CD14-positive monocyte (primary cell): ENCODE data around the gene PYM1. TPM values are rescaled to one million over a fixed set of nuclear protein-coding genes. Genes with fewer than 3 reads are reported as not detected.

Experiments
- DNase-seq, 3 donors: peaks; one replicate each; pipeline ENCODE4 v3.0.0-alpha.2; 2011 to 2022
- H2AFZ ChIP-seq: 2 replicates; pipeline ENCODE4 v1.6.0; 2012; ENCODE audit warnings: mild to moderate bottlenecking, low read depth, low read length, inconsistent platforms; ENCODE audit not compliant: insufficient read depth, poor library complexity, severe bottlenecking
- H3K27ac ChIP-seq, 2 donors: 1 replicate in 1 of 2; 2 replicates in 1 of 2; pipeline ENCODE4 v1.5.1; 2012 to 2013; ENCODE audit warnings: low read length in 2 of 2, control low read depth in 1 of 2, inconsistent platforms in 1 of 2, low read depth in 1 of 2, mild to moderate bottlenecking in 1 of 2
- H3K27me3 ChIP-seq, 2 donors: one replicate each; pipeline versions ENCODE4 v1.6.0 to v1.6.1; 2011 to 2013; ENCODE audit warnings: low read length in 2 of 2; ENCODE audit not compliant: control insufficient read depth in 2 of 2, insufficient read depth in 2 of 2
- H3K36me3 ChIP-seq, 2 donors: replicated peaks in 1 of 2; 1 replicate in 1 of 2; 2 replicates in 1 of 2; pipeline versions ENCODE4 v1.5.1 to v1.6.1; 2012 to 2013; ENCODE audit warnings: low read length in 2 of 2, control low read depth in 1 of 2, inconsistent platforms in 1 of 2, mild to moderate bottlenecking in 1 of 2; ENCODE audit not compliant: insufficient read depth in 2 of 2, control insufficient read depth in 1 of 2
- H3K4me1 ChIP-seq, 2 donors: 1 replicate in 1 of 2; 2 replicates in 1 of 2; pipeline versions ENCODE4 v1.5.1 to v1.6.1; 2012 to 2013; ENCODE audit warnings: low read length in 2 of 2, control low read depth in 1 of 2, inconsistent platforms in 1 of 2, mild to moderate bottlenecking in 1 of 2, moderate library complexity in 1 of 2; ENCODE audit not compliant: insufficient read depth in 2 of 2, control insufficient read depth in 1 of 2
- H3K4me2 ChIP-seq: replicated peaks from 2 replicates; pipeline ENCODE3; 2012; ENCODE audit warnings: low read length, moderate library complexity, mild to moderate bottlenecking; ENCODE audit not compliant: poor library complexity, severe bottlenecking; ENCODE audit errors: extremely low read depth
- H3K4me3 ChIP-seq, 3 experiments: fragments of 200-600 bp in 1 of 3; sonication (generic) in 1 of 3; replicated peaks in 1 of 3; 1 replicate in 2 of 3; 2 replicates in 1 of 3; pipeline ENCODE4 v1.5.1; 2011 to 2013; ENCODE audit warnings: low read length in 3 of 3, mild to moderate bottlenecking in 3 of 3, control low read depth in 2 of 3, low read depth in 2 of 3, inconsistent platforms in 1 of 3, moderate library complexity in 1 of 3
- H3K79me2 ChIP-seq: 2 replicates; pipeline ENCODE4 v1.6.0; 2012; ENCODE audit warnings: mild to moderate bottlenecking, control low read depth, inconsistent platforms, low read length, moderate library complexity; ENCODE audit not compliant: insufficient read depth
- H3K9ac ChIP-seq: 2 replicates; pipeline ENCODE4 v1.6.0; 2017; ENCODE audit warnings: low read length, mild to moderate bottlenecking; ENCODE audit not compliant: insufficient read depth, poor library complexity, severe bottlenecking
- H3K9me3 ChIP-seq, 2 donors: replicated peaks in 1 of 2; 1 replicate in 1 of 2; 2 replicates in 1 of 2; pipeline versions ENCODE4 v1.5.1 to v1.6.1; 2012 to 2013; ENCODE audit warnings: low read length in 2 of 2, control low read depth in 1 of 2; ENCODE audit not compliant: control insufficient read depth in 1 of 2, insufficient read depth in 1 of 2
- H4K20me1 ChIP-seq: 2 replicates; pipeline ENCODE4 v1.6.0; 2012; ENCODE audit warnings: mild to moderate bottlenecking, low read length, control low read depth, moderate library complexity; ENCODE audit not compliant: insufficient read depth
- H3K27ac Mint-ChIP-seq, 7 donors: one replicate each; pipeline ENCODE4 v1.8.0; 2020; ENCODE audit warnings: mild to moderate bottlenecking in 7 of 7, mixed read lengths in 7 of 7, moderate library complexity in 6 of 7, inconsistent platforms in 2 of 7
- H3K27me3 Mint-ChIP-seq, 3 donors: one replicate each; pipeline ENCODE4 v1.8.0; 2021 to 2022; ENCODE audit warnings: low read depth in 3 of 3, mild to moderate bottlenecking in 3 of 3, mixed read lengths in 3 of 3, moderate library complexity in 3 of 3, inconsistent platforms in 1 of 3
- H3K36me3 Mint-ChIP-seq, 2 donors: one replicate each; pipeline ENCODE4 v1.8.0; 2020; ENCODE audit warnings: mixed read lengths in 2 of 2, inconsistent platforms in 1 of 2, mild to moderate bottlenecking in 1 of 2
- H3K4me1 Mint-ChIP-seq: one replicate; pipeline ENCODE4 v1.8.0; 2020; ENCODE audit warnings: mild to moderate bottlenecking, mixed read lengths
- H3K4me3 Mint-ChIP-seq, 2 donors: one replicate each; pipeline ENCODE4 v1.8.0; 2020; ENCODE audit warnings: mild to moderate bottlenecking in 2 of 2, mixed read lengths in 2 of 2, moderate library complexity in 1 of 2
- H3K9me3 Mint-ChIP-seq, 7 donors: one replicate each; pipeline ENCODE4 v1.8.0; 2020 to 2022; ENCODE audit warnings: mixed read lengths in 7 of 7, mild to moderate bottlenecking in 6 of 7, moderate library complexity in 6 of 7, inconsistent platforms in 2 of 7
- CTCF ChIP-seq: fragments of 200-600 bp; IDR thresholded peaks from one replicate; pipeline ENCODE4 v1.8.0; 2022; ENCODE audit warnings: antibody characterized with exemption, mild to moderate bottlenecking
- WGBS: methylation state at CpG from one replicate; pipeline ENCODE4 v1.1.5; 2013; ENCODE audit warnings: missing lambda C conversion rate; ENCODE audit not compliant: insufficient coverage; 5-methylcytosine and 5-hydroxymethylcytosine counted together
- intact Hi-C, 2 donors: fragments of 100-400 bp; cut with micrococcal nuclease; formaldehyde crosslinking; loops; one replicate each; pipeline versions ENCODE4 v1.15.0 to v1.15.1; 2023
- polyA minus RNA-seq: library from RNA; depleted of rRNA, polyadenylated mRNA; stranded (reverse); fragments of >200 nt; gene quantifications from 2 replicates; pipeline ENCODE4 v1.2.3, GENCODE V29; 2012
- polyA plus RNA-seq, 3 donors: library from polyadenylated mRNA; depleted of rRNA in 1 of 3; unstranded in 2 of 3; stranded (reverse) in 1 of 3; fragments of 300-500 nt in 2 of 3; fragments of >200 nt in 1 of 3; fragmentation: Illumina TruSeq in 2 of 3; gene quantifications; 1 replicate in 2 of 3; 2 replicates in 1 of 3; pipeline ENCODE4 v1.2.3, GENCODE V29; 2012 to 2021
- total RNA-seq, 12 experiments: library from RNA in 1 of 12; stranded (reverse) in 1 of 12; fragments of 120-200 nt in 1 of 12; gene quantifications; one replicate each; pipeline ENCODE4 v1.2.4 and lab custom pipeline; 2013 to 2026; ENCODE audit warnings: mixed read lengths in 6 of 12, inconsistent platforms in 1 of 12

The PYM1 gene
- total RNA-seq (2013): 32.7 TPM
- 10 to 100 TPM; 17.3 to 47.1 (median 39.5) TPM for polyA plus RNA-seq
- 17.5 and 35.8 TPM in 2 replicates for polyA minus RNA-seq
- 3.0 to 12.5 (median 10.0) reads per million in 11 experiments for total RNA-seq (lab: John Stamatoyannopoulos, UW)

GRCh38 chr12:55927588-55928502 lies at the start of gene PYM1:
TSS of gene PYM1 (minus strand) at chr12:55927894. CDS start at chr12:55927761, 133 bp downstream.
- Histone ChIP-seq H3K9me3 (no peaks in the 10 kb centered on the region), H3K4me2 (peak within 1 kb of the TSS; percentile 83), H3K27me3 (no peaks in the 10 kb centered on the region), H3K9ac (peak within 1 kb of the TSS; percentile 85), H3K79me2 (peaks cover 87% of the 10 kb centered on the region), H3K4me1 (peaks cover 51 to 56% of the 10 kb centered on the region in 2 donors), H2AFZ (peak within 1 kb of the TSS; percentile 77), H3K4me3 (peak within 1 kb of the TSS; percentile 65 to 93 (median 91)), H3K36me3 (peaks cover 0 to 5% of the 10 kb centered on the region in 2 donors), H3K27ac (peak within 1 kb of the TSS; percentile 85 to 92), H4K20me1 (peaks cover 15% of the 10 kb centered on the region)
- H3K4me1 Mint-ChIP-seq: peaks cover 59% of the 10 kb centered on the region
- peak within 1 kb of the TSS; percentile 95 to 99 (median 98) for H3K27ac Mint-ChIP-seq
- DNase-seq: peak; percentile 67 to 80 (median 77)
- no peak for TF ChIP-seq CTCF
- H3K27me3 Mint-ChIP-seq: peaks cover 0 to 3% (median 1%) of the 10 kb centered on the region in 3 donors
- intact Hi-C loops: loop anchor here (2.0 to 5.0 kb wide), 5 partner anchors 44 to 191 kb away; partner anchors contain the start of genes DNAJC14 (in 1 of the 2), ORMDL2 (in 1 of the 2), RAB5B (in 1 of the 2) and SARNP (in 1 of the 2)
- H3K4me3 Mint-ChIP-seq: peak within 1 kb of the TSS; percentile 96 to 98
- WGBS: 5% methylated on average over 46 of the region's 49 CpGs
- H3K36me3 Mint-ChIP-seq: peaks cover 11 to 18% of the 10 kb centered on the region in 2 donors
- no peaks in the 10 kb centered on the region for H3K9me3 Mint-ChIP-seq

- Histone ChIP-seq H3K4me1 (peaks cover 26 to 42% of the 10 kb centered on the region in 2 donors), H3K4me2 (peak overlapping the region; percentile 97), H3K79me2 (peaks cover 52% of the 10 kb centered on the region), H3K9ac (peak overlapping the region; percentile 92), H4K20me1 (peaks cover 27% of the 10 kb centered on the region), H3K9me3 (no peaks in the 10 kb centered on the region), H2AFZ (peak overlapping the region; percentile 83), H3K27me3 (no peaks in the 10 kb centered on the region), H3K36me3 (no peaks in the 10 kb centered on the region), H3K27ac (peak overlapping the region; percentile 64 to 87), H3K4me3 (peak overlapping the region; percentile 77 to 92 (median 82))
- Mint-ChIP-seq H3K4me1 (peaks cover 24% of the 10 kb centered on the region), H3K9me3 (peaks cover 0 to 3% (median 0%) of the 10 kb centered on the region in 7 donors), H3K27me3 (peaks cover 0 to 2% (median 0%) of the 10 kb centered on the region in 3 donors), H3K36me3 (peaks cover 12 to 20% of the 10 kb centered on the region in 2 donors), H3K27ac (no peak overlapping the region), H3K4me3 (no peak overlapping the region)
- 1% methylated on average over 15 of the region's 15 CpGs for WGBS
- peak; percentile 22 to 50 (median 27) for DNase-seq
- intact Hi-C loops: loop anchor here in 1 of 2 donors (5.0 to 10.0 kb wide), 2 partner anchors 47 to 140 kb away; partner anchors contain the start of genes PYM1, RPL41 and ZC3H10
- no peak for TF ChIP-seq CTCF
Observed at GRCh38 chr12:55974308-55974730, 46.6 kb upstream of the PYM1 start.
